HCT116 (cell line): ENCODE results near the gene EGF.

ENCODE experiments used
- CTCF ChIP-seq, 3 experiments: fragments of 200-600 bp in 1 of 3; sonication (generic) in 1 of 3; IDR thresholded peaks in 2 of 3; conservative IDR thresholded peaks in 1 of 3; 2 replicates each; pipeline ENCODE4 v1.5.1; 2012 to 2017; ENCODE audit warnings: low read depth in 2 of 3, low read length in 2 of 3, antibody characterized with exemption in 1 of 3, borderline replicate concordance in 1 of 3, control low read depth in 1 of 3, mild to moderate bottlenecking in 1 of 3, mixed read lengths in 1 of 3, mixed run types in 1 of 3, moderate library complexity in 1 of 3; ENCODE audit not compliant: insufficient read depth in 1 of 3
- EZH2 ChIP-seq: fragments of 200-600 bp; sonication (generic); IDR thresholded peaks from 2 replicates; pipeline ENCODE4 v1.6.1; 2017; ENCODE audit warnings: antibody characterized with exemption, mixed run types
- FOSL1 ChIP-seq: IDR thresholded peaks from 2 replicates; pipeline ENCODE4 v1.6.1; 2012; ENCODE audit warnings: low read depth
- POLR2A ChIP-seq: IDR thresholded peaks from 2 replicates; pipeline ENCODE4 v1.7.0; 2011; ENCODE audit warnings: borderline replicate concordance; ENCODE audit not compliant: insufficient read depth, insufficient read length; ENCODE audit errors: extremely low read depth
- POLR2AphosphoS5 ChIP-seq: IDR thresholded peaks from 2 replicates; pipeline ENCODE4 v1.6.1; 2011; ENCODE audit warnings: mild to moderate bottlenecking, low read depth, low read length, moderate library complexity
- RAD21 ChIP-seq: IDR thresholded peaks from 2 replicates; pipeline ENCODE4 v1.6.1; 2012; ENCODE audit warnings: low read depth, mild to moderate bottlenecking
- SRF ChIP-seq: IDR thresholded peaks from 2 replicates; pipeline ENCODE4 v1.6.1; 2012; ENCODE audit warnings: low read depth
- TCF7L2 ChIP-seq: IDR thresholded peaks from 2 replicates; pipeline ENCODE4 v1.7.0; 2011; ENCODE audit warnings: borderline replicate concordance, inconsistent platforms; ENCODE audit not compliant: insufficient read depth, insufficient read length; ENCODE audit errors: extremely low read depth
- YY1 ChIP-seq: IDR thresholded peaks from 2 replicates; pipeline ENCODE4 v1.6.1; 2011; ENCODE audit warnings: low read length, low read depth, moderate library complexity, mild to moderate bottlenecking; ENCODE audit not compliant: insufficient replicate concordance; ENCODE audit errors: extremely low read depth

- TF ChIP-seq RAD21 (no peak), POLR2A (no peak), CTCF (IDR thresholded peaks at IDR 0.05 in 2 of 3, conservative IDR thresholded peaks at IDR 0.05 in 1 of 3; ENCODE audit: borderline replicate concordance in 1 of 3, insufficient read depth in 1 of 3, low read depth in 2 of 3, low read length in 2 of 3) (no peak), EZH2 (no peak), SRF (no peak), POLR2AphosphoS5 (no peak), YY1 (no peak), FOSL1 (no peak), TCF7L2 (no peak)
Measured at GRCh38 chr4:109939190-109939589, 26.5 kb downstream of the EGF start.
